ENCODE measurements around the gene GALNT13. TPM values are rescaled to one million over a fixed set of nuclear protein-coding genes. Genes with fewer than 3 reads are reported as not detected.

GALNT13 gene
- total and polyA plus RNA-seq, 2 of the 13 experiments (the other 11 are each of a cell fraction or from before 2014, with no cell fraction given) = 1.3 to 5.0 TPM

DNA sequence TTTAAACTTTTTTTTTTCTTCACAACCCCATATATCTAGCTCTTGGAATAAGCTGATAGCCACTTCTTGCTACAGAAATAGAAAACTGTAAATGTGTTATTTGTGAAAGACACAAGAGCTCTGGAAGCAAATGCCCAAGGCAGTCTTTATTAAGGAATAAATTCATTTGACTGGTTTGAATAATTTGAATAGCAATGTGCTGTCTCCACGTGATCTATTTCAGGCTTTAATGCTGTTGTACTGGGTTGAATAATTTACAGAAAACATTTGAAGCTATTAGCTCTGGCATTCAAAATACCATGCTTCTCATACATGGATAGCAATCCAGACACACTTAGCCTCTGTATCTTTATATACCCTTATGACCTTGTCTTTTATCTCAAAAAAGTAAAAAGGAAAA, 460.1 kb downstream of the GALNT13 start:
- Histone ChIP-seq H3K9ac (ENCODE audit: insufficient read depth, low read depth, low read length) (no peak overlapping the region), H3K4me1 (ENCODE audit: insufficient read depth, low read length) (no peaks in the 10 kb centered on the region), H3K4me2 (ENCODE audit: low read depth, low read length) (no peak overlapping the region), H3K9me3 (ENCODE audit: low read length) (no peaks in the 10 kb centered on the region), H2AFZ (ENCODE audit: low read length) (no peak overlapping the region), H3K36me3 (replicated peaks in 1 of 2; ENCODE audit: control insufficient read depth in 1 of 2, insufficient read depth in 2 of 2, low read length in 2 of 2) (no peaks in the 10 kb centered on the region), H3K79me2 (ENCODE audit: insufficient read depth, low read length) (no peaks in the 10 kb centered on the region), H4K20me1 (ENCODE audit: insufficient read depth, low read length) (no peaks in the 10 kb centered on the region), H3K27ac (ENCODE audit: extremely low read length, insufficient read depth, low read length) (no peak overlapping the region), H3K4me3 (replicated peaks in 1 of 3; ENCODE audit: insufficient read depth in 1 of 3, low read depth in 2 of 3, low read length in 3 of 3) (no peak overlapping the region), H3K27me3 (ENCODE audit: control insufficient read depth in 1 of 2, insufficient read depth in 2 of 2, low read length in 2 of 2) (no peaks in the 10 kb centered on the region)
- TF ChIP-seq ZFAT (CRISPR knock-in tag; conservative IDR thresholded peaks at IDR 0.05) (no peak), RFX3 (CRISPR knock-in tag; IDR thresholded peaks at IDR 0.05) (no peak), ZNF180 (CRISPR knock-in tag; IDR thresholded peaks at IDR 0.05; ENCODE audit: borderline replicate concordance, low read depth) (no peak), ZSCAN20 (CRISPR knock-in tag; IDR thresholded peaks at IDR 0.05; ENCODE audit: borderline replicate concordance) (no peak), SP2 (CRISPR knock-in tag; IDR thresholded peaks at IDR 0.05) (no peak), ZNF598 (CRISPR knock-in tag; IDR thresholded peaks at IDR 0.05; ENCODE audit: borderline replicate concordance) (no peak), GATAD1 (CRISPR knock-in tag; IDR thresholded peaks at IDR 0.05) (no peak), ZNF615 (CRISPR knock-in tag; IDR thresholded peaks at IDR 0.05; ENCODE audit: borderline replicate concordance) (no peak), ZNF468 (CRISPR knock-in tag; IDR thresholded peaks at IDR 0.05) (no peak), HOXA3 (CRISPR knock-in tag; IDR thresholded peaks at IDR 0.05) (no peak), DNMT3B (CRISPR knock-in tag; conservative IDR thresholded peaks at IDR 0.05) (no peak), CBX2 (IDR thresholded peaks at IDR 0.05; ENCODE audit: low read depth, low read length) (no peak), CBX2 (CRISPR knock-in tag; IDR thresholded peaks at IDR 0.05; ENCODE audit: low read depth) (no peak), MED1 (CRISPR knock-in tag; IDR thresholded peaks at IDR 0.05) (no peak)
- TF ChIP-seq, protein P1, sequence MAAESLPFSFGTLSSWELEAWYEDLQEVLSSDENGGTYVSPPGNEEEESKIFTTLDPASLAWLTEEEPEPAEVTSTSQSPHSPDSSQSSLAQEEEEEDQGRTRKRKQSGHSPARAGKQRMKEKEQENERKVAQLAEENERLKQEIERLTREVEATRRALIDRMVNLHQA (CRISPR knock-in tag; IDR thresholded peaks at IDR 0.05) = no peak
- TF ChIP-seq, protein P2, sequence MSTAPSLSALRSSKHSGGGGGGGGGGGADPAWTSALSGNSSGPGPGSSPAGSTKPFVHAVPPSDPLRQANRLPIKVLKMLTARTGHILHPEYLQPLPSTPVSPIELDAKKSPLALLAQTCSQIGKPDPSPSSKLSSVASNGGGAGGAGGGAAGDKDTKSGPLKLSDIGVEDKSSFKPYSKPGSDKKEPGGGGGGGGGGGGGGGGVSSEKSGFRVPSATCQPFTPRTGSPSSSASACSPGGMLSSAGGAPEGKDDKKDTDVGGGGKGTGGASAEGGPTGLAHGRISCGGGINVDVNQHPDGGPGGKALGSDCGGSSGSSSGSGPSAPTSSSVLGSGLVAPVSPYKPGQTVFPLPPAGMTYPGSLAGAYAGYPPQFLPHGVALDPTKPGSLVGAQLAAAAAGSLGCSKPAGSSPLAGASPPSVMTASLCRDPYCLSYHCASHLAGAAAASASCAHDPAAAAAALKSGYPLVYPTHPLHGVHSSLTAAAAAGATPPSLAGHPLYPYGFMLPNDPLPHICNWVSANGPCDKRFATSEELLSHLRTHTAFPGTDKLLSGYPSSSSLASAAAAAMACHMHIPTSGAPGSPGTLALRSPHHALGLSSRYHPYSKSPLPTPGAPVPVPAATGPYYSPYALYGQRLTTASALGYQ (CRISPR knock-in tag; IDR thresholded peaks at IDR 0.05) = no peak
- TF ChIP-seq, protein P3, sequence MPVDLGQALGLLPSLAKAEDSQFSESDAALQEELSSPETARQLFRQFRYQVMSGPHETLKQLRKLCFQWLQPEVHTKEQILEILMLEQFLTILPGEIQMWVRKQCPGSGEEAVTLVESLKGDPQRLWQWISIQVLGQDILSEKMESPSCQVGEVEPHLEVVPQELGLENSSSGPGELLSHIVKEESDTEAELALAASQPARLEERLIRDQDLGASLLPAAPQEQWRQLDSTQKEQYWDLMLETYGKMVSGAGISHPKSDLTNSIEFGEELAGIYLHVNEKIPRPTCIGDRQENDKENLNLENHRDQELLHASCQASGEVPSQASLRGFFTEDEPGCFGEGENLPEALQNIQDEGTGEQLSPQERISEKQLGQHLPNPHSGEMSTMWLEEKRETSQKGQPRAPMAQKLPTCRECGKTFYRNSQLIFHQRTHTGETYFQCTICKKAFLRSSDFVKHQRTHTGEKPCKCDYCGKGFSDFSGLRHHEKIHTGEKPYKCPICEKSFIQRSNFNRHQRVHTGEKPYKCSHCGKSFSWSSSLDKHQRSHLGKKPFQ (CRISPR knock-in tag; IDR thresholded peaks at IDR 0.05; ENCODE audit: insufficient replicate concordance) = no peak
- TF ChIP-seq, protein P4, sequence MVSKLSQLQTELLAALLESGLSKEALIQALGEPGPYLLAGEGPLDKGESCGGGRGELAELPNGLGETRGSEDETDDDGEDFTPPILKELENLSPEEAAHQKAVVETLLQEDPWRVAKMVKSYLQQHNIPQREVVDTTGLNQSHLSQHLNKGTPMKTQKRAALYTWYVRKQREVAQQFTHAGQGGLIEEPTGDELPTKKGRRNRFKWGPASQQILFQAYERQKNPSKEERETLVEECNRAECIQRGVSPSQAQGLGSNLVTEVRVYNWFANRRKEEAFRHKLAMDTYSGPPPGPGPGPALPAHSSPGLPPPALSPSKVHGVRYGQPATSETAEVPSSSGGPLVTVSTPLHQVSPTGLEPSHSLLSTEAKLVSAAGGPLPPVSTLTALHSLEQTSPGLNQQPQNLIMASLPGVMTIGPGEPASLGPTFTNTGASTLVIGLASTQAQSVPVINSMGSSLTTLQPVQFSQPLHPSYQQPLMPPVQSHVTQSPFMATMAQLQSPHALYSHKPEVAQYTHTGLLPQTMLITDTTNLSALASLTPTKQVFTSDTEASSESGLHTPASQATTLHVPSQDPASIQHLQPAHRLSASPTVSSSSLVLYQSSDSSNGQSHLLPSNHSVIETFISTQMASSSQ (IDR thresholded peaks at IDR 0.05; ENCODE audit: low read depth) = no peak
- TF ChIP-seq, protein P4 (CRISPR knock-in tag; IDR thresholded peaks at IDR 0.05; ENCODE audit: borderline replicate concordance) = no peak
- POLR2A ChIA-PET = no interaction called here
- CTCF ChIA-PET (ENCODE audit: low intra/inter-chr PET ratio, low total read pairs) = no interaction called here
- no peak for DNase-seq (ENCODE audit: low spot score)
- intact Hi-C loops (cut with micrococcal nuclease; ENCODE audit: unreplicated experiment) = no loop called here
- no peak for FAIRE-seq
- 0% methylated on average over 1 of the region's 1 CpG for WGBS (ENCODE audit: low lambda C conversion rate)
- in situ Hi-C loops (cut with HindIII; ENCODE audit: extremely low pct_ligation_motif_present, low pct_unique_long_range_greater_than_20kb) = no loop called here
- BruUV-seq (replicated peaks) = no TSS peak
- ATAC-seq = no peak
